GM12872 (cell line): ENCODE measurements around the gene TNS1.

Experiments
- TF ChIP-seq, protein P1 (sequence below): IDR thresholded peaks from 3 replicates; pipeline ENCODE4 v1.5.1; 2011; ENCODE audit warnings: low read depth, mild to moderate bottlenecking, low read length, moderate library complexity; ENCODE audit not compliant: insufficient read depth

The TNS1 gene

DNA sequence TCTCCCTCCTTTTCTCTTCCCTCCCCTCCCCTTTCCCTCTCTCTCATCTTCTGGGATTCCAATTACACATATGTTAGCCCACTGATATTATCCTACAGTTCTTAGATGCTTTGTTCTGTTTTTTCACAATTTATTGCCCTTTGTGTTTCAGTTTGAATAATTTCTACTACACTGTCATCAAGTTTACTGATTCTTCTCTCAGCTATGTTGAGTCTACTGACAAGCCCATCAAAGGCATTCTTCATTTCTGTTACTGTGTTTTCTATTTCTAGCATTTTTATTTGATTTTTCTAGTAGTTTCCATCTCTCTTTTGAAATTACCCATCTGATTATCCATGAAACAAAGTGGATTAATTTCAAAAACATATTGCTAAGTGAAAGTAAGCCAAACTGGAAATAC, 219.6 kb downstream of the TNS1 start:
- TF ChIP-seq, protein P1, sequence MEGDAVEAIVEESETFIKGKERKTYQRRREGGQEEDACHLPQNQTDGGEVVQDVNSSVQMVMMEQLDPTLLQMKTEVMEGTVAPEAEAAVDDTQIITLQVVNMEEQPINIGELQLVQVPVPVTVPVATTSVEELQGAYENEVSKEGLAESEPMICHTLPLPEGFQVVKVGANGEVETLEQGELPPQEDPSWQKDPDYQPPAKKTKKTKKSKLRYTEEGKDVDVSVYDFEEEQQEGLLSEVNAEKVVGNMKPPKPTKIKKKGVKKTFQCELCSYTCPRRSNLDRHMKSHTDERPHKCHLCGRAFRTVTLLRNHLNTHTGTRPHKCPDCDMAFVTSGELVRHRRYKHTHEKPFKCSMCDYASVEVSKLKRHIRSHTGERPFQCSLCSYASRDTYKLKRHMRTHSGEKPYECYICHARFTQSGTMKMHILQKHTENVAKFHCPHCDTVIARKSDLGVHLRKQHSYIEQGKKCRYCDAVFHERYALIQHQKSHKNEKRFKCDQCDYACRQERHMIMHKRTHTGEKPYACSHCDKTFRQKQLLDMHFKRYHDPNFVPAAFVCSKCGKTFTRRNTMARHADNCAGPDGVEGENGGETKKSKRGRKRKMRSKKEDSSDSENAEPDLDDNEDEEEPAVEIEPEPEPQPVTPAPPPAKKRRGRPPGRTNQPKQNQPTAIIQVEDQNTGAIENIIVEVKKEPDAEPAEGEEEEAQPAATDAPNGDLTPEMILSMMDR: no peak

DNA sequence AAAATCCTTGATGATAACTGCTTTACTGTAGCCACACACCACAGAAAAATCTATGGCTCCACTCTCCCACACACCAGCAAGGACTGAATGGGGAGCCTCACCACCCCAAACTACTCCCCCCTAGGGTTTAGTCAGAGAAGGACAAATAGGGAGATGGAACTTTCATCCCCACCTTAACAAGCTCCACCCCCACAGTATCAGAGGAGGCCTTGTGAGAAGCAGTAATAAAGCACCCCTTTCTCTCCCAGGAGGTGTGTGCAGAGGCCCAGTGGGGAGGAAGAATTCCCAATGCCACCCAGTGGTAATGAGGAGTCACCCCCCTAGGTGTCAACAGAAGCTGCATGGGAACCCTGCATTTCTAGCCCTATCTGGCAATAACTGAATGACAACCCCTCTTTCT, 224.9 kb downstream of the TNS1 start:
- TF ChIP-seq, protein P1: no peak

DNA sequence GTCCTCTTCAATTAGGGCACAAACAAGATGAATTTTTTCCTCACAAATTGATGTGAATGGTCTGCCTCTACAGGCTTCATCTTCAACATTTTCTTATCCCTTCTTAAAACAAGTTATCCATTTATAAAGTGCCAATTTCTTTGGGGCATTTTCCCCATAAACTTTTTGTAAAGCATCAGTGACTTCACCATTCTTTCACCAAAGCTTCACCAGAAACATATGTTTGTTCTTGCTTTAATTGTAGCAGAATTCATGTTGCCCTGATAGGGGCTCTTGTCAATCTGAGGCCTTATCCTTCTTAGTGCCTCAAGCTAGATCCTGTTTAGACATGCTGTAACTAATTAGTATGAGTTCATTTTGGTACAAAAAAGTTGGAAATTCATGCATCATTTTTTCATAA, 226.2 kb downstream of the TNS1 start:
- TF ChIP-seq, protein P1: no peak

DNA sequence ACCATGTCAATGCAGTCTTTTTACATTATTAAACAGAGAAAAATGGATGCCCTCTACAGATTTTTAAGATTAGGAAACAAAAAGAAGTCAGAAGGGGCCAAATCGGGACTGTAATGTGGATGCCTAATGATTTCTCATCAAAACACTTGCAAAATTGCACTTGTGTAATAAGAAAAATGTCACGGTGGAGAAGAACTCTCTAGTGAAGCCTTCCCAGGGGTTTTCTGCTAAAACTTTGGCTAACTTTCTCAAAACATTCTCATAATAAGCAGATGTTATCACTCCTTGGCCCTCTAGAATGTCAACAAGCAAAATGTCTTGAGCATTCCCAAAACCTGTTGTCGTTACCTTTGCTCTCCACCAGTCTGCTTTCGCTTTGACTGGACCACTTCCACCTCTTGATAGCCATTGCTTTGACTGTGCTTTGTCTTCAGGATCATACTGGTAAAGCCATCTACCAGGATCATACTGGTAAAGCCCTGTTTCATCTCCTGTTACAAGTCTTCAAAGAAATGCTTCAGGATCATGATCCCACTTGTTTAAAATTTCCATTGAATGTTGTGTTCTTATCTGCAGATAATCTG, 226.8 kb downstream of the TNS1 start:
- TF ChIP-seq, protein P1: no peak

DNA sequence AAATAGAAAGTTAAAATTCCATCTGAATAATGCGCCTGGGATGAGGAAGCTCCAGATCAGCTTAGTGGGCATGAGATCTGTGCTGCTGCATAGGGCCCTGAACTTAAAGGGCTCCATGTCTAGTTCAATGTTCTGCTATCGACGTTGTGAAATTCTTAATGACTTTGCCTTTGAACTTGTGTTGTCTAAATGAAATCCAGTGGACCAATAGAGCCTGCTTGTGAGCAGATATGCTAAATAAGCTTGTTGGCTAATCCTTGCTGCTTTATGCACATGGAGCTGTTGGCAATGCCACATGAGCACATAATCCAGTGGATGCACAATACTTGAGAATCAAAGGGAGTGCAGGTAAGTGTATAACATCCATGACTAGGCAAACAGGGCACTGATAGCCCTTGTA, 228.6 kb downstream of the TNS1 start:
- TF ChIP-seq, protein P1: no peak

DNA sequence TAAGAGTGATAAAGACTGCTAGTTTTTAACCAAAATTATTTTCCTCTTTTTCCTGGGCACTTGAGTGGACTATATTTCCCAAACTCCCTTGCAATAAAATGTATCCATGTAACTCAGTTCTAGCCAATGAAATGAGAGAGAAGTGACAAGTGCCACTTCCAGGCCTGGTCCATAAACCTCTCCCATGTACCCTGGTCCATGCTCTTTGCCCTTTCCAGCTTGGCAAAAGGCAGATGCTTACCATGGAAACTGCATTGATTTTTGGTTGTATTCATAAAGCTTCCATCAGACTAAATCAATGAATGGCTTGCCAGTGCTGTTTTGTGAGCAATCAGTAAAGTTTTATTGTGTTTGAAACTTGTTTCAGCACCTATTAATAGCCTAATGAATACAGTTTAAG, 229.3 kb downstream of the TNS1 start:
- TF ChIP-seq, protein P1: no peak

DNA sequence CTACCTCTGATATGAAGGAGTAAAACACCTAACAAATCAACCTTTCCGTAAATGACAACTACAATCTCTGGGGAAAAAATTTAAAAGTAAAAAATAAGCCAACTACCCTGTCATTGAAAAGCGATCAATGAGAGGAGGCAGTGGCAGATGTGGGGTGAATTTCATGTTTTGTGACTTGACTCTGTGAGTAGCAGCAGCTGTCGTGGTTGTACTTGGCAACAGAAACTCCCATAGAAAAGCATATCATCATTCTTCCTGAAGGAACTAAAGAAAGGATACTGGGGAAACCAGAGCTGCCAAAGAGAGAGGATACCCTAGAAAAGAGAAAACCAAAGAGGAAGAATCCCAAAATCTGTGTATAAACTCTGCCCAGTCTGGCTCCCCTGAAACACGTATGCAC, 236.4 kb downstream of the TNS1 start:
- TF ChIP-seq, protein P1: no peak

DNA sequence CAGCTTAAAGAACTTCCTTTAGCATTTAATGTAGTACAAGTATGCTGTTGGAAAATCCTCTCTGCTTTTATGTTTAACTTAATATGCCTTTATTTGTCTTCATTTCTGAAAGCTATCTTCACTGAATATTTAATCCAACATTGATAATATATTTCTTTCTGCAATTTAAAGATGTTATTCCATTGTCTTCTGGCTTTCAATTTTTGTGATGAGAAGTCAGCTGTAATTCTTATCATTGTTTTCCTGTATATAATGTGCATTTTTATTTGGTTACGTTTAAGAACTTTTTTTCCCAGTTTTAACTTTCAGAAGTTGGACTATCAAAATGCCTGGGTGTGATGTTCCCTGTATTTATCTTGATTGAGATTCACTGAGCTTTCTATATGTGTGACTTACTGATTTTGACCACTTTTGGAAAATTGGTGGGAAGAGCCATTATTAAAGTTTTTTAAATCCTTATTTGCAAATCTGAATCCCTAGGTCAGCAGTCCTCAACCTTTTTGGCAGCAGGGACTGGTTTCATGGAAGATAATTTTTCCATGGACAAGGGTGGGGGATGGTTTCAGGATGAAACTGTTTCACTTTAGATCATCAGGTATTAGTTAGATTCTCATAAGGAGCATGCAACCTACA, 241.0 kb downstream of the TNS1 start:
- TF ChIP-seq, protein P1: no peak
